Subcutaneous abdominal adipose tissue (tissue), 5 donors: ENCODE measurements around the gene BCAS1.

Source experiments
- H3K27ac ChIP-seq: one replicate; pipeline ENCODE4 v1.7.0; 2013; ENCODE audit warnings: low read depth, mild to moderate bottlenecking, inconsistent platforms, low read length, moderate library complexity
- H3K27me3 ChIP-seq, 5 donors: one replicate each; pipeline ENCODE4 v1.7.0; 2013; ENCODE audit warnings: low read length in 5 of 5, inconsistent platforms in 1 of 5; ENCODE audit not compliant: control insufficient read depth in 5 of 5, insufficient read depth in 4 of 5
- H3K36me3 ChIP-seq, 5 donors: one replicate each; pipeline ENCODE4 v1.7.0; 2013; ENCODE audit warnings: low read length in 5 of 5; ENCODE audit not compliant: control insufficient read depth in 5 of 5, insufficient read depth in 5 of 5
- H3K4me1 ChIP-seq, 5 donors: one replicate each; pipeline ENCODE4 v1.7.0; 2013; ENCODE audit warnings: low read length in 5 of 5, mild to moderate bottlenecking in 3 of 5, moderate library complexity in 1 of 5; ENCODE audit not compliant: control insufficient read depth in 5 of 5, insufficient read depth in 5 of 5
- H3K4me3 ChIP-seq, 5 donors: one replicate each; pipeline ENCODE4 v1.7.0; 2013; ENCODE audit warnings: low read length in 5 of 5, low read depth in 1 of 5
- H3K9ac ChIP-seq, 5 donors: one replicate each; pipeline ENCODE4 v1.7.0; 2013; ENCODE audit warnings: low read length in 5 of 5, mild to moderate bottlenecking in 4 of 5, moderate library complexity in 3 of 5
- H3K9me3 ChIP-seq, 5 donors: one replicate each; pipeline ENCODE4 v1.7.0; 2013; ENCODE audit warnings: low read length in 5 of 5; ENCODE audit not compliant: control insufficient read depth in 5 of 5
- donor health status: healthy.
- donor health status: healthy.
- donor health status: healthy.
- donor health status: healthy.
- donor health status: healthy.

Gene BCAS1

DNA sequence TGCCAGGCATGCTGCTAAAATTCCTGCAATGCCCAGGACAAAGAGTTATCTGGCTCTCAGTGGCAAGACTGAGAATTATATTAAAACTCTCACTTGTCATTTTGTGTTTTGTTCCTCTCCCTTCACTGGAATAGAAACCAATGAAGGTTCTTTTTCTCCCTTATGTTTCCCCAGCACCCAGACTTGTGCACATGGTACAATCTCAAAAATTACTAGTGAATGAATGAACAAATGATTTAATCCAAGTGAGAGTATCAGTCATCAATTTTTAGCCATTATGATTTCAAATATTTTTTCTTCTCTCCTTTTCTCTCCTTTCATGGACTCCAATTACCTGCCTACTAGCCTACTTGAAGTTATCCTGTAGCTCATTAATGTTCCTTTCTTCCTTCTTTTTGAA, 70.1 kb downstream of the BCAS1 start:
- H3K27ac ChIP-seq, result no peak overlapping the region
- H3K4me3 ChIP-seq, result no peak overlapping the region
- no peaks in the 10 kb centered on the region for H3K36me3 ChIP-seq
- H3K4me1 ChIP-seq, result no peaks in the 10 kb centered on the region
- H3K9me3 ChIP-seq, result peaks cover 5 to 13% (median 13%) of the 10 kb centered on the region in 5 donors
- H3K9ac ChIP-seq, result no peak overlapping the region
- peaks cover 0 to 4% (median 0%) of the 10 kb centered on the region in 5 donors for H3K27me3 ChIP-seq

- no peak overlapping the region for H3K4me3 ChIP-seq
- no peaks in the 10 kb centered on the region for H3K27me3 ChIP-seq
- no peaks in the 10 kb centered on the region for H3K4me1 ChIP-seq
- peaks cover 5 to 13% (median 13%) of the 10 kb centered on the region in 5 donors for H3K9me3 ChIP-seq
- no peaks in the 10 kb centered on the region for H3K36me3 ChIP-seq
- H3K9ac ChIP-seq, result no peak overlapping the region
- no peak overlapping the region for H3K27ac ChIP-seq
These were observed 71.3 kb downstream of the BCAS1 start for GRCh38 chr20:53999077-53999476.

DNA sequence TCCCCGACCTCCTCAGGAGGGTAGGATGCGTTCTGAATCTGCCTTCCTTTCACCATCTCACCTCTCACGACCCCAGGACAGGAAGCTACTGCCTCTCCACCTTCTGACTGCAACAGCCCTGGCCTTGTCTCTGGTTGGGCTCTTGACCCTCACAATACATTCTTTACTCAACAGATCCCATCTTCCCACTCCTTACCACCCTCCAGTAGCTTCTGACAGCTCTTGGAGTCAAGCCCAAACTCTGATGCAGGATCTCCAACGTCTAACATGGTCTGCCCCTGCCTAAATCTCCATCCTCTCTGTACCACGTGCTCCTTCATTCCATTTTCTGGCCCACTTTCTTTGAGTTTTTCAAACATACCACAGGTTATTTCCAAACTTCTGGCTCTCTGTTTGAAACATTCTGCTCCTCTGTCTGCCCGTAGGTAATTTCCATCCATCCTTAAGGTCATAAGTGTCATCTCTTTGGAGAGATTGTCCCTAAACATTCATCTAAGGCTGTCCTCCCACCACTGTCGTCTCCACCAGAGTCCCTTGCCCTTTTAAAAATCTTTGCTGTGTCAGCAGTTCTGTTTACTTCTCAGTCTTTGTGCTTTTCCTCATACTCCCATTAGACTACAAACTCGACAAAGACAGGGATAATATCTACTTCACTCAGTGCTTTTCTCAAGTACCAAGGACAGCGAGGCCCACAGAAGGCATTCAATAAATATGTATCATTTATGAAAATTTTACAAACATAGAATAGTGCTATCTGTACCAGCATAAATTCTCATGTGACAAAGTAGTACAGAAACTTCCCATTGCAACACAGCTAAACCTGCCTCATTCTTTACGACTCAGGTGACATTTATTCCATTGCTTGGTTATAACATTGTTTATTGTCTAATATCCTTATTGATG, 73.6 kb downstream of the BCAS1 start:
- Histone ChIP-seq H3K27me3 (no peaks in the 10 kb centered on the region), H3K9me3 (peaks cover 5 to 8% (median 7%) of the 10 kb centered on the region in 5 donors), H3K27ac (no peak overlapping the region)

DNA sequence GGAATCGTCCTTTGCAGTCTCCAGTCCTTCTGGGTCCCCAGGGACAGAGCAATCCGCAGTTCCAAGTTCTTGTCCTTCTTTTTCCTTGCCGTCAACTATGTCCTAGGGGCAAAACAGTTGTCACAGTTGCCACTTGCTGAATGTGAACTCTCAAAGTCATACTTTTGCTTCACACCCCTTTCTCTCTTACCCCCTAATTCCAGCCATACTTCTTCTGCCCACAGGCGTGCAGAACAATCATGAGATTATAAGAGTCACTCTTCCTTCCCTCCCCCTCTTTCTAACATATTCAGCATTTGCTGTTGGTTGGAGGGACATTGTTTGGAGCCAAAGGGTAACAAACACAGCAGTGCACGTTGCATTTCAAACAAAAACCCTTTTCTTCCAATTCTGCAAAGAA, 74.4 kb downstream of the BCAS1 start:
- H3K36me3 ChIP-seq, result no peaks in the 10 kb centered on the region
- no peaks in the 10 kb centered on the region for H3K4me1 ChIP-seq
- no peaks in the 10 kb centered on the region for H3K27me3 ChIP-seq
- H3K4me3 ChIP-seq, result no peak overlapping the region
- no peak overlapping the region for H3K9ac ChIP-seq
- H3K27ac ChIP-seq, result no peak overlapping the region
- H3K9me3 ChIP-seq, result peaks cover 0 to 2% (median 0%) of the 10 kb centered on the region in 5 donors

More for the DNA sequence above, 73.6 kb downstream of the BCAS1 start:
- H3K4me3 ChIP-seq, result no peak overlapping the region
- no peak overlapping the region for H3K9ac ChIP-seq
- no peaks in the 10 kb centered on the region for H3K4me1 ChIP-seq
- no peaks in the 10 kb centered on the region for H3K36me3 ChIP-seq

GRCh38 chr20:53994088-53994487, 76.3 kb downstream of the BCAS1 start:
- H3K4me3 ChIP-seq, result no peak overlapping the region
- H3K36me3 ChIP-seq, result no peaks in the 10 kb centered on the region
- no peaks in the 10 kb centered on the region for H3K27me3 ChIP-seq
- H3K27ac ChIP-seq, result no peak overlapping the region
- H3K9ac ChIP-seq, result no peak overlapping the region
- no peaks in the 10 kb centered on the region for H3K9me3 ChIP-seq
- H3K4me1 ChIP-seq, result no peaks in the 10 kb centered on the region

- Histone ChIP-seq H3K27ac (no peak overlapping the region), H3K36me3 (no peaks in the 10 kb centered on the region), H3K4me1 (no peaks in the 10 kb centered on the region)
These were observed 77.1 kb downstream of the BCAS1 start for GRCh38 chr20:53993310-53993709.

DNA sequence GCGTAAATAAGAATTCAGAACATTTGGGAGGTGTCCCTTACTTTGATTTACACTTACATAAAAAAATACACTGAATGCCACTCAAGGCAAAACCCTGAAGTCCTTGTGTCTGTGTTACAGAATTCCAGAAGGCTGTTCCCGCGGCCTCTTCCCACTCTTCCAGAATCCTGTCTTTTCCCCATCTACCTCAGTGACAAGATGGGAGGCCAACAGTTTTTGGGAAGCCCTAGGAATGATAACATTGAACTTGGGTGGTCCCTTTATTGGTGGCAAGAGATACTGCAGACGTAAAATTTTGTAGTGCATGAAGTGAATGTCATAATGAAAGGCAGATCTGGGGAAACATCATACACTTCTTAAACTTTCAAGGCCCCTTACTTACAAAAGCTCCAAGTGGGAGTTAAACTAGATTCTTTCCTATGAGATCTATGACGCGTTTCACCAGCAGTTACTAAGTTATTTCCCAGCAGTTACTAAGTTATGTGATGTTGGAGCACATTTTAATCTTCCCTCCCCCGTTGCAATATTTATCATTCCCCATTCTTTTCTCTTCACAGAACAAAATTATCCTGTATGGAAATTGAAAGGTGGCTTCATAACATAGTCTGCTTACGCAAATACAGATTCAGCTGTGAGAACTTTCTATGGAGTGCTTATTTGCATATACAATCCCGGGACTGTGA, 79.5 kb downstream of the BCAS1 start:
- H3K36me3 ChIP-seq, result no peaks in the 10 kb centered on the region
- H3K27ac ChIP-seq, result no peak overlapping the region

More at GRCh38 chr20:53993310-53993709, 77.1 kb downstream of the BCAS1 start:
- Histone ChIP-seq H3K4me3 (no peak overlapping the region), H3K27me3 (no peaks in the 10 kb centered on the region), H3K9me3 (no peaks in the 10 kb centered on the region), H3K9ac (no peak overlapping the region)

GRCh38 chr20:53990003-53990402, 80.4 kb downstream of the BCAS1 start:
- peaks cover 0 to 2% (median 0%) of the 10 kb centered on the region in 5 donors for H3K27me3 ChIP-seq
- H3K9me3 ChIP-seq, result no peaks in the 10 kb centered on the region
- H3K9ac ChIP-seq, result no peak overlapping the region
- H3K27ac ChIP-seq, result no peak overlapping the region
- H3K4me3 ChIP-seq, result no peak overlapping the region
- H3K36me3 ChIP-seq, result no peaks in the 10 kb centered on the region
- no peaks in the 10 kb centered on the region for H3K4me1 ChIP-seq

More for the DNA sequence above, 79.5 kb downstream of the BCAS1 start:
- no peak overlapping the region for H3K9ac ChIP-seq
- no peaks in the 10 kb centered on the region for H3K4me1 ChIP-seq
- H3K4me3 ChIP-seq, result no peak overlapping the region
- no peaks in the 10 kb centered on the region for H3K27me3 ChIP-seq
- no peaks in the 10 kb centered on the region for H3K9me3 ChIP-seq

DNA sequence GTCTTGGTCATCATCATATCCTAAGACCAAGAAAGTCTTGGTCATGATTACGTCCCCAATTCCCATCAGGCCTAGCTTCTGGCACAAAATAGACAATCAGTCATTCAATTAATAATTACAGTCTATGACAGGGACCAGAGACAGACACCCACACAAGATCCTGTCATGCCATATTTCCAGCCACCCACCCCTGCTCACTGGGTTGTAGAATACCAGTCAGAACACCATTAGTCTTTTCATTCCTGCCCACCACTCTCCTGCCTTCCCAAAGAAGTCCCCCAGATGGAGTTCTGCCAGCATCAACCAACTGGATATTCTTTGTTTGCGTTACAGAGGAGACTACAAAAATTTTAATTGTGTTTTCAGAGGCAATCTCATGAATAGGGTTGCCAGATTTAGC, 81.0 kb downstream of the BCAS1 start:
- H3K4me1 ChIP-seq, result no peaks in the 10 kb centered on the region
- H3K36me3 ChIP-seq, result no peaks in the 10 kb centered on the region
- peaks cover 0 to 2% (median 0%) of the 10 kb centered on the region in 5 donors for H3K27me3 ChIP-seq
- no peak overlapping the region for H3K27ac ChIP-seq
- H3K4me3 ChIP-seq, result no peak overlapping the region
- H3K9me3 ChIP-seq, result no peaks in the 10 kb centered on the region
- no peak overlapping the region for H3K9ac ChIP-seq

DNA sequence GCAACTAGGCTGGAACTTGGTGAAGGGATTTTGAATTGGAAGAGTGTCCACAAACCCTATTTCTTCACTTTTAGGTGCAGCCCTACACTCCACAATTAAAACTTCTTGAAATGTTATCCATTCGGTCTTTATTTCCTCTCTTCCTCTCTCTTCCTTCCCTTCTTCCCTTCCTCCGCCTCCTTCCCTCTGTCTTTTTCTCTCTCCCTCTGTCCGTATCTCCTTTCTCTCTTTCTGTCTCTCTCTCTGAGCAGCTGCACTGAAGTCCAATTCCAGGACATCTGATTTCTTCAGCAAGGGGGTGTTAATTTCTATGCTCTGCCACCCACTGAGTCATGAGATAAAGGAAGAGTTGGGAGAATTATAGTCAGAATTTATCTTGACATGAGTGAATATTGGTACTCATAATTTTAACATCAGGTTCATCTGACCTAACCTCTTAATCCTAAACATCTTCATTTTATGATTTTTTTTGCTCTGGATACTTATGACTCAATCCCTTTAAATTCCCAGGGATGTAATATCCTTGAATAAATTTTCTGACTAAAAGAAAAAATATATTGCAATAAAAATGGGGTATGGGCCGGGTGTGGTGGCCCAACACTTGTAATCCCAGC, 84.2 kb downstream of the BCAS1 start:
- Histone ChIP-seq H3K4me1 (no peaks in the 10 kb centered on the region), H3K4me3 (no peak overlapping the region), H3K36me3 (no peaks in the 10 kb centered on the region), H3K9me3 (no peaks in the 10 kb centered on the region), H3K9ac (no peak overlapping the region), H3K27me3 (peaks cover 0 to 3% (median 0%) of the 10 kb centered on the region in 5 donors), H3K27ac (no peak overlapping the region)
